HG03432 (cell line): ENCODE measurements around the gene TNS1.

Experiments
- ATAC-seq: cut with Tn5 transposase; IDR thresholded peaks from one replicate; pipeline ENCODE4 v1.9.1; 2021; ENCODE audit warnings: mild to moderate bottlenecking, moderate library complexity; ENCODE audit not compliant: unreplicated experiment

TNS1 gene

DNA sequence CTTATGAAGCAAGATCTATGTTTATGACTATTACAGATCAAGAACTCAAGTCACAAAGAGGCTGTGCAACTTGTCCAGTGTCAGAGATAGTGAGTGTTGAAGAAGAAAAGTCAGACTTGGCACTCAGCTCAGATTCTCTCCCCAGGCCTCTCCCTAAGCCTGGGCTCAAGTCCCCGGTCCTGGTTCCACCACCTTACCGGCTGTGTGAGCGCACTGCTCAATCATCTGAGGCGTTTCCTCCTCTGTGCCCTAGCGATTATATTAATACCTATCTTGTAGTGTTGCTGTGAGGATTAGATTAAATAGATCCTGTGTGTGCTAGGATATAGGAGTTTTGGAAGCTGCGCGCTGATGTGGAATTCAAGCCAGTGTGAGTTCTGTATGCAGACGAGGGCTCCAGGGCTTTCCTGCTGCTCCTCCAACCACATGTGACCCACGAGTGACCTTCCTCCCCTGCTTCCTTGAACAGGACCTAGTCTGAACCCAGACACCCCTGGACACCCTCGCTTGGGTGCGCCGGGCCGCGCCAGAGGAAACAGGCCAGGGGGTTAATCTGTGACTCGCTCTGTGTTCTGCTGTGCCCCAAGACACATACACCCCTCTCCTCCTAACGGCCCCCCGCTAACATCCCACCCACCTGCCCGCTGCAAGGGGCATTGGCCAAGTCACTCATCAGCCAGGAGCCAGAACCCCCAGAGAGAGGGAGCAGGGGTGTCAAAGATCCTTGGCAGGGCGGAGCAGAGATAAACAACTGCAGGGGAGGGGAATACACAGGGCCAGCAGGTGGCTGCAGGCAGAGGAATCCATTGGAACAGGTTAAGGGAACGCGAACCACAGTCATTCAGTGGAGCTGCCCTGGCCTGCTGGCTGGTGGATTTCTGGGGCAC lies 38.3 kb downstream of the TNS1 start:
- no peak for ATAC-seq

DNA sequence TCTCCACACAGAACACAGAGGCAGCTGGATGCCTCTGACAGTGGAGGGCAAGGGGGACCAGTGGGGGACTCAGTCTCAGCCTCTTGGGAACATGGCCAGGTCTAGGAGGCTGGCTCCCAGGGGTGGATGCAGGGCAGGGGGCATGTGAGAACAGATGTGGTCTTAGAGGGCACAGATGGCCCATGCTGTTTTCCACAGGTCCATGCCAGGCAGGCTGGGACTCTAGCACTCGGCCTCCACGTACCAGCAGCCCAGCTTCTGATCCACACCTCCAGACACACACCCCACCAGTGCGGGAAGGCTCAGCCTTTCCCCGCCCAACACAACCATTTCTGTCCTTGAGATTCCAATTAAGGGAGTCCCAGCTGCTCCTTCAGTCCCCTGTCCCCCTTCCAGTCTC lies 42.4 kb downstream of the TNS1 start:
- no peak for ATAC-seq

DNA sequence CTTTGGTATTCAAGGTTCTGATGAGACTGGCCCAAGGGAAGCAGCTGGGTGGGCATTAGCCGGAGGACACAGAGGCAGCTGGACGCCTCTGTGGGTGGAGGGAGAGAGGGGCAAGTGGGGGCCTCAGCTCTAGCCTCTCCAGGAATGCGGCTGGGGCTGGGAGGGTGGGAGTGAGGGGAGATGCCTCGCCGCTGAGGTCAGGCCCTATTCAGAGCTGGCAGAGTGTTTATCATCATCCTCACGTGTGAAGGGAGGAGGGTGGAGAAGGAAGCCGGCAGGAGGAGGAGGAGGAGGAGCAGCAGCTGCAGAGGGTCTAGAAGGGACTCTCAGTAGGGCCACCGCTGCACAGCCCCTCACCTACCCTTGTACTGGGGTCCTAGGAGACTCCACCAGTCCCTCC lies 43.1 kb downstream of the TNS1 start:
- no peak for ATAC-seq

DNA sequence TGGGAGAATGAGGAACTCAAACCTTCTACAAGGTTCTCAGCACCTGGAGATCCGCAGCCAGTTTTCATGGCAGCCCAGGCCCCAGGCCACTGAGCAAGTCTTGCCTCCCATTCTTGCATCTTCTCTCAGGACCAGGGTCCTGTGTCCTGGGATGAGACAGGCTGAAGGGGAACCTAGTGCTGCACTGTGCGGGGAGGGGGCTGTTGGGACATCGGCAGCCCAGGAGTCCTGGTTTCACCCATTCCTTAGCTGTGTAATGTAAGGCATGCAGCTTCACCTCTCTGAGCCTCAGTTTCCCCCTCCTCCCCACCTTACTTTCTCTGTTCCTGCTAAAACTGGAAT lies 43.9 kb downstream of the TNS1 start:
- no peak for ATAC-seq

DNA sequence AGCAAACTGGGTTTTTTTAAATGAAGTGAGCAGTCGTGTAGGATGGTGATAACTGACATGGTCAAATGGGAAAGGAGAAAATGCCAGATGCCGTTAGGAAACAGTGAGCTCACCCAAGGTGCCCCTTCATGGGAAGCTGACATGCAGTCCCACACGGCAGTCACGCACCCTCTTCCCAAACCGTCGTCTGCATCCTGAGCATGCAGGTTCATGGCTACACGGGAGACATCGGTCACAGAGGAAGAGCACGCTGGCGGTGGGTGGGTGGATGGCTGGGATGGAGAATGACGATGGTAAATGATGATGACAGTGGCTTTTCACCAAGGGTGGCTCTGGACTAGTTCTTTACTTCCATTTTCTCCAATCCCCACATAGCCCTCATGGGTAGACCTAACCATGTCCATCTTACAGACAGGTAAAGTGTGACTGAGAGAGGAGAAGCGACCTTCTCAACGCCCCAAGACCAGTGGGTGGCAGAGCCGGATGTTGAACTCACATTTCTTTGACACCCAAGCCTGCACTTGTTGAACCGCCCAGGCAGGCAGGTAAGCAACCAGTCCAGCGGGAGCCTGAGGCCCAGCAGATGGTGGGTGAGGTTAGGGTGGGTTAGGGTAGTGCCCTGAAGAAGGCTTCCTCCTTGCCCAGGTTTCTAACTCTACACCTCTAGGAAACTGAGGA lies 44.5 kb downstream of the TNS1 start:
- ATAC-seq: no peak

DNA sequence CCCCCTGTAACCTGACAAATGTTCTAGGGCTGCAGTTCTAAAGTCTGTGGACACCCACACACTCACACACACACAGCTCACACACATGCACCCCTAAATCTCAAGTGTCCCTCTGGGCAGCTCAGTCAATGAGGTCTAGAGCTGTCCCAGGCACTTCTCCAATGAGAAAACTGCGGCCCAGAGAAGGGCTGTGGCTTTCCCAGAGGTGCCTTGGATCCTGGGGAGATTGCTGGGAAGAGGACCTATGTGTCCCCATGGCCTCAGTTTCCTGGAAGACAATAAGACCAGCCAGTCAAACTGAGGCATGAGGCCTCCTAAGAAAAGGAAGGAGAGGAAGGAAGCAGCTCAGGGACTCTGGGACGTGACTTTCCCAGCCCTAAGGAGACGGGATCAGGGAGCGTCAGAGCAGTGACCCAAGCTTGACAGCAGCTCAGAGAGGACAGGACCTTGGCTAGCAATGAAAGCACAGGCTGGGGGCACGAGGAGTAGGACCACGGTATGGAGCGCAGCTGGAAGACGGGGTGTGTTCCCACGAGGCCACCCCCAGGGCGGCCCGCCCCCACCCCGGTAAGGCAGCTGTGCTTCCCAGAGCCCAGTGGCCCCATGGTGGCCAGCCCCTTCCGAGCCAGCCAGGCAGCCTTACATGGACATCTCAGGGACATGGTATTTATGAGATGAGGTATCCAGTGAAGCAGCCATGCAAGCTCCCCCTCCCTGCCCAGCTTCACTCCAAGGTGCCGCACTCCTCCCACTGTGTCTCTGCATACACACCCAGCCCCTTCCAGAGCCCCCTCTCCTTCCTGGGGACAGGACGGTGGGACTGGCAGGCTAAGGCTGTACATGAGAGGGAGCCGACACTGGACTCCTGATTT lies 46.0 kb downstream of the TNS1 start:
- ATAC-seq: no peak

DNA sequence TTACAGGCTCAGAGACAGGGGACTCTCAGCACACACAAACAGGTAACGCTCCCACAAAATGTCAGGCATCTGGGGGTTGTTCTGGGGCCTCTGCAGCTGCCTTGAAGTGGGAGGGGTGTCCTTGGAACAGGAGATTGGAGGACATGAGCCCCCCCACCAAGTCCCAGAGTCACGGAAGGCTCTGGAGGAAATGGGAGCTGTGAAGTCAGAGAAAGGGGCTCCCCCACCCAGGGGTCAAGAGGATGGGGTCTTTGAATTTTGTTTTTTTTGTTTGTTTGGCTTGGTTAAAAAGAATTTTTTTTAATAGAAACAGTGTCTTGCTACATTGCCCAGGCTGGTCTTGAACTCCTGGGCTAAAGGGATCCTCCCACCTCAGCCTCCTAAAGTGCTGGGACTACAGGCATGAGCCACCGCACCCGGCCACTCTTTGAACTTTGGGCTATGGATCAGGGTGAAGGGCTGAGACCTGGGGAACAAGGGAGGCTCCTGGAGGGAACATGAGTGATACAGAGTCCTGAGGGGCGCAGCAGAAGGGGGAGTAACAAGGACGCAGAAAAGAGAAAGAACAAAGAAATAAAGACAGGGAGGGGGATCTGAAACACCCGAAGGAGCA lies 46.8 kb downstream of the TNS1 start:
- no peak for ATAC-seq

DNA sequence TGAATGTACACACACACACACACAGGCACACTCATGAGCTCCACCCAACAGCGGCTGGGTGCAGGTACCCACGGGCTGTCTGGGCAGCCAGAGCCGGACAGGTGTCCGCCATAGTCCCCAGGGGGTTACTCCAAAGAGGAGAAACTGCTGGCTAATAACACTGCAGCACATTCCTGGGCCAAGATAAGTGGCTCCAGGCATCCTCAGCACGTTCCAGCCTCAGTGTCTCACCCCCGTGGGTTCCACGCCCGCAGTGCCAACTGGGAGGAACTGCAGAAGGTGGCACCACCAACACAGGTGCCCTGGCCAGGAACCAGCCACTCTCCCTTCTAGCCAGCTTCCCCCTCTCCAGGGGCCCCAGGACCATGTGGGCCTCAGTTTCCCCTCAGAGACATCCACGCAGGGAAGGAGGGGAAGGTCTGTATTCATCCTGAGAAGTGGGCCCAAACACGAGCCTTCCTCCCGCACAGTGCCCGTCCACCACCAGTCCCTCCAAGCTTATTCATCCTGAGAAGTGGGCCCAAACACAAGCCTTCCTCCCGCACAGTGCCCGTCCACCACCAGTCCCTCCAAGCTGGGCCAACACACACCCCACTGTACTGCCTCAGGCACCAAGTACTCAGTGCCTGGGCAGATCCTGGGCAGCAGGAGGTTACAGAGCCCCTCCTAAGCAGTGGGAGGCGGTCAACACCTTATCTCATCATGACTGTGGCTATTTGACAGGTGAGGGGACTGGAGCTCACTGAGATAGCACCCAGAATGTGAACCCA lies 47.6 kb downstream of the TNS1 start:
- no peak for ATAC-seq

DNA sequence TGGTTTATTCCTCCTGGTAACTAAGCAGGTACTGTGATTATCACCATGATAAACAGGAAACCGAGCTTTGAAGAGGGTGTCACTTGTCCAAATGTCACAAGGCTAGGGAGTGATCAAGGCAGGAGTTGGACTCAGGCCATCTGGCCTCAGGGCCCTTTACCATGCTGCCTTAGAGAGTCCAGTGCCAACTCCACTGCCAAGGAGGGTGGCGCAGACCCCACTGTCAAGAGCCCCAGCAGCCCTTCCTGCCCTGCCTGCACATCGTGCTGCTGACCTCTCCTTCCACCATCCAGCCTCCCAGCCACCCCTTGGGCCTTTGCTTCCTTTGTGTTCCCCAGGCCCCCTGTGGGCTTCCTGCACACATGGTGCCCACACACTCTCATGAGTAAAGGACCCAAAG lies 48.3 kb downstream of the TNS1 start:
- ATAC-seq: no peak

DNA sequence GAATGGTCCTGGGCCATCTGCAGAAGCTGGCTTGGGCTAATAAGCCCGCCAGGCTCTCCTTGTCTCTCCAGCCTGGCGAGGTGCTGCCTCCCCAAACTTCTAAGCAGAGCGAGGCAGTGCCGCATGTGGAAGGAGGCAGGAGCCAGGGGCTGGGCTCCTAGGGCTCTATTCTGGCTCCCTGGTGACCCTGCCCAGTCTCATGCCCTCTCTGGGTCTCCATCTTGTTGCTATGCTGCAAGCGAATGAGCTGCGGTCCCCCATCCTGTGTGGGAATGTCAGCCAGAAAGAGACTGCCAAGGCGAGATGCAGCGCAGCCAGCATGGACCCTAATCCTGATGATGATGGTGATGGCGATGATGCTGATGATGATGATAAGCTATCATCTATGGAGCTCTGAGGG lies 48.7 kb downstream of the TNS1 start:
- ATAC-seq: no peak

DNA sequence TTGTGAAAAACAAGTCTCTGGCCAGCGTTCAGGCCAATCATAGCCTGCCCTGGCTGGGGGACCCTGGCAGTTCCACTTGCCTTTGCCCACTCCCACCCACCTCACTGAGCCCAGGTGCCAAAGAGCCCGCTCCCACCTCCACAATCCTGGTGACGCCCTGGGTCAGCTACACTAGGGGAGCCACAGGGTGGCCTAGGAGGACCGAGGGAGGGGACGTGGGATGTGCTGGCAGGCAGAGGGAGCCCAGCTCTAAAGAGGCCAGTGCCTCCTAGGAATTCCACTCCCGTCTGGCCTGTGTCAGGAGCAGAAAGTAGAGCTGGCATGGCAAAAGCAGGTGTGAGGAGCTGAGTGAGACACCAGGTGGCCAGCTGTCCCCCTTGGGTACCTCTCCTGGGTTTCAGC lies 49.3 kb downstream of the TNS1 start:
- ATAC-seq: no peak

DNA sequence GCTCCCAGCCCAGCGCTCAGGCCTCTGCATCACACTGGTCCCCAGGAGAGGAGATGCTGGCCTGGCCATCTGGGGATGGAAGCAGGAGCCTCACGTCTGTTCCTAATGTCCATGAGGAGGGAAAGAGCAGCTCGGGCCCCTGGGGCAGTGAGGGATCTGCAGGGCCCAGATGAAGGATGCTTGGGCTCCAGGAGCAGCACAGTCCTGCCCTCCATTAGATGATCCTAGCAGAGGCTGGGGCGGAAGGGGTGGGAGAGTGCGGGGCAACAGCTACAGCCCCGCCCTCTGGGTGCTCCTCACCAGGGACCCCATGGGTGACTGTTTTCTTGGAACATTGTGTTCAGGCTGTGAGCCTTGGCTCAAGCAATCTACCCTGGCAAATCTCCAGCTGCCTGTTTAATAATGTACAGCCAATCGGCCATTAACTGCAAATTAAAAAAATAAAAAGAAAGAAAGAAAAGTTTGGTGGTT lies 49.7 kb downstream of the TNS1 start:
- ATAC-seq: no peak

DNA sequence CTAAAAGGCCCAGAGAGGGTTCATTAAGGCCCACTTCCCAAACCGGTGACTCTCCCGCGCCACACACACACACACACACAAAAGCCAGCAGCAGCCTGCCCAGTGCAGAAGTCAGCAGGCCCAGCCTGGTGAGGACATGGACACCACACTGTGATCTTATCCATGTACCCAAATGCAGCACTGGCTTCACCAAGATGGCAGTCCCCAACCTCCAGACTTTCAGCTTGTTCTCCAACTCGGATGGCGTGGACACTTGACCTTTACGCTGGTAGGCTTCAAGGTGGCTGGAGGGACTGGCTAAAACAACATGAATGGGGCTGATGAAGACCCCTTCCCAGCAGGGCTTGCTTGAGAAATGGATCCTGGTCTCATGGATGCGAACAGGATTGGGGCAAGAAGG lies 50.4 kb downstream of the TNS1 start:
- no peak for ATAC-seq

DNA sequence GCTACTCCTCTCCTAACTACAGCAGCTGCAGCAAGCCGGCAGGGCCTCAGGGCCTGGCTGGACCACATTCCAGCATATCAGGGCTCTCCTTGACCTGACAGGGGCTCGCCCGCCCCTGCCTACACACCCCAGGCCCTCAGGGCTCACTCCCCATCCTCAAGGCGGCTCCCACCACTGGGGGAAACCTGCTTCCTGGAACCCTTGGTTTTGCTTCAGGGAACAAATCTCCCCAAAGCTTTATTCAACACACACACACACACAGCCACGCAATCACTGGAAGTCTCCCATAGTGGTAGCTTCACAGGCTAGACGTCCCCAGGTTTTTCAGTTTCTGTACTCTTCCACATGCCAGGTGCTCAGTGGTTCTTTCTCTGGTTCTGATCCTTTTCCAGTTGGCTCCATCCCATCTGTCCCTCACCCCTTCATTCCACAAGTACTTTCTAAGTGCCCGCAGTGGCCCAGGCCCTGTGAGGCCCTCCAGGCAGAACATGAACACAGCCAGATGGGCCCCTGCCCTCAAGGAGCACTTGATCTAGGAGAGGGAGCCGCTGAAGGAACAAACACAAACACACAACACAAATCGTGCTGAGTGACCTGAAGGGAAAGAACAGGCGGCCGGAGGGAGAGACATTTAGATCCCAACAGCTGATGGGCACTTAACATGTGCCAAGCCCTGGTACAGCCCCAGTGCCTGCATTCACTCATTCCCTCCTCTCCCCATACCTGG lies 51.1 kb downstream of the TNS1 start:
- no peak for ATAC-seq

DNA sequence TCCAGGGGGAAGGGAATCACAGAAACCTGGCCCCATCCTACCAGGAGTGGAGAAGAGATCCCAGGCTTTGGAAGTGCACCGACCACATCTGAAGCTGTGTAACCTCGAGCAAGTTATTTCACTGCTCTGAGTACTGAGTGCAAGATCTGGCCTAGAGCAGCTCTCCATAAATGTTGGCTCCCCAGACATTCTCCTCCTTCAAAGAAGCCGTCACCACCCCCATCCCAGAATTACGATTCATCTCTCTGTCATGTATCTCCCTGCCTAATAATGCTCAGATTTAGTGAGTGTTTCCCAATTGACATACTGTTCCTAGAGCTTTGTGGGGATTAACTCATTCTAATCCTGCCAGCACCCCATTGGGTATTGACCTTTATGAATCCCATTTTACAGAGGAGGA lies 51.7 kb downstream of the TNS1 start:
- ATAC-seq: no peak

DNA sequence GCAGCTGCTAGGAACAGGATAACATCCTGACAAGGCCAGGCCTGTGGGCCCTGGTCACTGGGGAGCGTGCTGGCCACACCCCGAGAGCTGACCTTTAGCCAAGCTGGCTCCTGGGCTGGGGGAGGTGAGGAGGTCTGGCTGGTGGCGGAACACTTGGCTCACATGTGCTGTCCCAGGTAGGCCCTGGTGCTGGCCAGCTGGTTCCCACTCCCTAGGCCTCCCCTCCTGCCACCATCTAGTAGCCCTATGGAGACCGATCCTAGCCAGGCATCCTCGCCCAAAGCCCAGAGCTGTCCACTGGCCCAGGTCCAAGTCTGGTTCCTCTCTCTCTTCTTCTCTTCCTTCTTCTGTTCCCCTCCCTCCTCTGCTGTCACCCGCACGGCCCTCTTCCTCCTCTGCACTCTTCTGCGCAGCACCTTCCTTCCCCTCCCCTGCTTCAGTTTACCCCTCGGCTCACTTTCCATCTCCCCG lies 52.4 kb downstream of the TNS1 start:
- ATAC-seq: no peak

DNA sequence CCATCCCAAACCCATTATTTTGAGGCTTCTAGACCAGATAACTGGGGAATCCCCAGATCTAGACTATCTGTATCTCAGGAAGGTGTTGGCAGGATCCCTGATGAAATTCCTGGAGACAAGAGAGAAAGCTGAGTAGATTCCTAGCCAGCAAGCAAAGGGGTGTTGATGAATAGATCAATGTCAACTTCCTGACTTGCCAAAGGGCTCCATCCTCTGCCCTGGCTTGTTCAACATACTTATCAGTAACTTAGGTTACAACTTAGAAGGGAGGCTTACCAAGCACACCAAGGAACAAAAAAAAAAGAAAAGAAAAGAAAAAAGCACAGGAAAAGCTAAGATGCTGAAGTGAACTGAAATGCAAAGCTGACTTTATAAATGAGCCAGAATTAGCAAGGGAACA lies 53.3 kb downstream of the TNS1 start:
- no peak for ATAC-seq

DNA sequence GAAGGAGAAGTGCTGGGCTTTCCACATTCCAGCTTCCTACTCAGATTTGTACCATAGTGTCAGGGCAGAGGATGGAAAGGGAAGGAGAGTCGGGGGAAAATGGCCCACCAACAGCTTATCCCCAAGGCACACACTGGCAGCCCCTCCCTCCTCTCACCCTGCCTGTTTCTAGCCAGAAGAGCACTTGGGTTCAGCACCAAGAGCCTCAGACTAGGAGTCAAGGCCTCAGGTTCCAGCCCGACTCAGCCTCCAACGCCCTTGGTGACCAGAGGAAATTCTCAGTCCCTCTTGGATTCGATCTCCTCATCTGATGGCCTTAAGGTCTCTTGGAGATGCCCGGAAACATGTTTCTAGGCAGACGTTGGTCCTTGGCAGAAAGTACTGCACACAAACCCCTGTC lies 53.9 kb downstream of the TNS1 start:
- no peak for ATAC-seq

DNA sequence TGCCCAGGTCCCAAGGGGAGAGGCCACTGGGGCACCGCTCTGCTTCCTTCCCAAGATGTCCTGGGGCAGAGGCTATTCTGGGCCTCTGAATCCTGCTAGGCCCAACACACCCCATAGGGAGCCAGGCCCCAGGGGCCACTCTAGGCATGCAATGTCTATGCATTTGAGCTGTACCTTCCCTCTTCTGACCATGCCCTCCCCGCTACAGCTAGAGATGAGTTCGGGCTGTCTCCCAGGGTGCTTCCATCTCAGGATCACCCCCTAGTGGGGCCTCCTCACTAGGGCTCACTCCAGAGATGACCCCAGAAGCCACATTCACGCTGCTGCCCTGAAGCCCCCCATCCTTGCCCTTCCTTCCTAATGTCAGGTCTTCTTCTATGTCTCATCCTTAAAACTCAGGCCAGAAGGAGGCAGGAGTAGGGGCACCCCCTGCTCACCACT lies 54.4 kb downstream of the TNS1 start:
- no peak for ATAC-seq
